K562 (cell line): ENCODE data around the gene HLA-DPA1. TPM values are rescaled to one million over a fixed set of nuclear protein-coding genes. Genes with fewer than 3 reads are reported as not detected.

Experiments used
- ATAC-seq: fragments of 200-7000 bp; cut with Tn5 transposase; 3 replicates; pipeline ENCODE4 v1.9.1; 2020; ENCODE audit warnings: moderate library complexity
- BruUV-seq: library from RNA; stranded (reverse); fragments of 400-500 nt; replicated peaks from 2 replicates; lab custom pipeline; 2021; lab: Mats Ljungman, UMichigan
- CTCF ChIA-PET: fragments of 300-600 bp; formaldehyde crosslinking; extraction: SDS; loops from one replicate; lab custom pipeline; 2021; ENCODE audit warnings: low intra/inter-chr PET ratio; lab: Yijun Ruan, JAX
- POLR2A ChIA-PET: fragments of 300-600, 350-650 bp; sonication (Branson Sonifier 250); formaldehyde crosslinking; extraction: SDS; loops from one replicate; lab custom pipeline; 2021; ENCODE audit warnings: antibody characterized with exemption, inconsistent platforms; lab: Yijun Ruan, JAX
- DNase-seq, 4 experiments: peaks; one replicate each; pipeline versions ENCODE4 v3.0.0 to v3.0.0-alpha.2; 2011 to 2018; ENCODE audit warnings: low spot score in 3 of 4, mixed read lengths in 3 of 4; ENCODE audit errors: extremely low read depth in 1 of 4
- FAIRE-seq: peaks from 2 replicates; lab custom pipeline; 2011; peaks lifted over from hg19 to GRCh38; lab: Jason Lieb, UNC
- H2AFZ ChIP-seq: 2 replicates; pipeline ENCODE4 v1.6.0; 2011; ENCODE audit warnings: low read depth, low read length, control low read depth, inconsistent platforms
- H3K27ac ChIP-seq: fragments of 200-600 bp; 3 replicates; pipeline ENCODE4 v1.8.0; 2011; ENCODE audit warnings: low read depth, mild to moderate bottlenecking, control low read depth, inconsistent platforms, low read length, moderate library complexity, mixed read lengths; ENCODE audit errors: extremely low read depth
- H3K27me3 ChIP-seq, 2 experiments: fragments of 300-600 bp in 1 of 2; 2 replicates in 1 of 2; 3 replicates in 1 of 2; pipeline versions ENCODE4 v1.6.0 to v1.8.0; 2011; ENCODE audit warnings: inconsistent platforms in 2 of 2, low read length in 2 of 2, mild to moderate bottlenecking in 1 of 2, mixed read lengths in 1 of 2, moderate library complexity in 1 of 2; ENCODE audit not compliant: control insufficient read depth in 2 of 2, insufficient read depth in 2 of 2
- H3K36me3 ChIP-seq: fragments of 300-600 bp; 3 replicates; pipeline ENCODE4 v1.8.0; 2011; ENCODE audit warnings: mild to moderate bottlenecking, low read length, inconsistent platforms; ENCODE audit not compliant: control insufficient read depth, insufficient read depth
- H3K4me1 ChIP-seq, 2 experiments: fragments of 200-600 bp in 1 of 2; replicated peaks in 1 of 2; 2 replicates in 1 of 2; 3 replicates in 1 of 2; pipeline versions ENCODE4 v1.5.1 to v1.8.0; 2011; ENCODE audit warnings: inconsistent platforms in 2 of 2, low read length in 2 of 2, mild to moderate bottlenecking in 1 of 2, mixed read lengths in 1 of 2, moderate library complexity in 1 of 2; ENCODE audit not compliant: control insufficient read depth in 2 of 2, insufficient read depth in 2 of 2
- H3K4me2 ChIP-seq: 2 replicates; pipeline ENCODE4 v1.6.1; 2011; ENCODE audit warnings: low read length, control low read depth, inconsistent platforms, mixed read lengths; ENCODE audit not compliant: insufficient read depth
- H3K4me3 ChIP-seq: fragments of 200-600 bp; sonication (generic), shearing (Covaris generic); 2 replicates; pipeline ENCODE4 v1.5.1; 2016; ENCODE audit warnings: control low read depth, inconsistent platforms
- H3K79me2 ChIP-seq: fragments of 200-600 bp; 3 replicates; pipeline ENCODE4 v1.8.0; 2011; ENCODE audit warnings: low read length, inconsistent platforms; ENCODE audit not compliant: control insufficient read depth, insufficient read depth
- H3K9ac ChIP-seq, 2 experiments: 2 replicates each; pipeline versions ENCODE4 v1.6.0 to v1.6.1; 2011; ENCODE audit warnings: low read depth in 2 of 2, low read length in 2 of 2, control low read depth in 1 of 2, inconsistent platforms in 1 of 2, mild to moderate bottlenecking in 1 of 2, mixed read lengths in 1 of 2; ENCODE audit not compliant: insufficient read depth in 1 of 2
- H3K9me1 ChIP-seq: one replicate; pipeline ENCODE4 v1.6.0; 2011; ENCODE audit warnings: inconsistent platforms, mild to moderate bottlenecking, low read length, moderate library complexity; ENCODE audit not compliant: control insufficient read depth, insufficient read depth
- H3K9me3 ChIP-seq: replicated peaks from 2 replicates; pipeline ENCODE4 v1.5.1; 2011; ENCODE audit warnings: low read depth, low read length, inconsistent platforms; ENCODE audit not compliant: control insufficient read depth, insufficient read depth
- H4K20me1 ChIP-seq: replicated peaks from 2 replicates; pipeline ENCODE4 v1.6.1; 2011; ENCODE audit warnings: low read length, inconsistent platforms, mixed read lengths; ENCODE audit not compliant: control insufficient read depth, insufficient read depth
- ATF1 ChIP-seq, 2 experiments: fragments of 450-650 bp in 1 of 2; IDR thresholded peaks; 2 replicates each; pipeline ENCODE4 v1.6.1; 2016; ENCODE audit warnings: missing compliant biosample characterization in 1 of 2, missing genetic modification characterization in 1 of 2
- RFX5 ChIP-seq: IDR thresholded peaks from 2 replicates; pipeline ENCODE4 v1.6.1; 2011; ENCODE audit warnings: low read depth, mild to moderate bottlenecking, improper control_type of control experiment, low read length
- SRSF3 ChIP-seq: fragments of 200-400 bp; formaldehyde crosslinking; IDR thresholded peaks from 2 replicates; pipeline ENCODE4 v1.6.1; 2016; ENCODE audit warnings: mild to moderate bottlenecking, low read length, moderate library complexity; ENCODE audit not compliant: insufficient read depth
- YY1 ChIP-seq, 3 experiments: IDR thresholded peaks; 2 replicates each; pipeline ENCODE4 v1.6.1; 2011; ENCODE audit warnings: low read length in 2 of 3, mild to moderate bottlenecking in 2 of 3, moderate library complexity in 2 of 3, borderline replicate concordance in 1 of 3, control low read depth in 1 of 3, low read depth in 1 of 3; ENCODE audit not compliant: insufficient read depth in 3 of 3, insufficient replicate concordance in 2 of 3, control insufficient read depth in 1 of 3, insufficient read length in 1 of 3; ENCODE audit errors: extremely low read depth in 1 of 3
- WGBS: fragments of 100-300 bp; shearing (Covaris generic); methylation state at CpG from one replicate; pipeline ENCODE4 v1.1.6; 2016; ENCODE audit warnings: low coverage, mixed read lengths; ENCODE audit not compliant: insufficient coverage; ENCODE audit errors: missing lambda C conversion rate; 5-methylcytosine and 5-hydroxymethylcytosine counted together
- in situ Hi-C: fragments of 300-500 bp; cut with MboI; formaldehyde crosslinking; loops from 4 replicates; pipeline ENCODE4 v1.15.0; 2018; ENCODE audit warnings: inconsistent platforms, mixed read lengths
- intact Hi-C: fragments of 100-400 bp; cut with micrococcal nuclease; formaldehyde crosslinking; loops from 2 replicates; pipeline ENCODE4 v1.14.2; 2022
- polyA plus RNA-seq, 8 experiments: library from polyadenylated mRNA; depleted of rRNA in 4 of 8; stranded (reverse) in 5 of 8; unstranded in 3 of 8; fragments of >200 nt; fragmentation: Nextera tagmentation in 2 of 8; fragmentation: Illumina TruSeq in 1 of 8; extraction: Ambion mirVana in 2 of 8; extraction: Trizol in 1 of 8; gene quantifications; 2 replicates each; pipeline versions ENCODE4 v1.2.1 to v1.2.3, GENCODE V29; 2011 to 2014; ENCODE audit warnings: inconsistent platforms in 1 of 8, missing spikeins in 1 of 8
- total RNA-seq, 7 experiments: library from RNA; depleted of rRNA in 6 of 7; stranded (reverse); fragments of >200 nt in 6 of 7; fragmentation: Illumina TruSeq in 2 of 7; extraction: Trizol in 2 of 7; gene quantifications; 2 replicates each; pipeline versions ENCODE4 v1.2.1 to v1.2.3, GENCODE V29; 2011 to 2021; ENCODE audit warnings: low replicate concordance in 1 of 7
- TF ChIP-seq, protein P1 (sequence below): fragments of 450-650 bp; formaldehyde crosslinking; IDR thresholded peaks from 2 replicates; pipeline ENCODE4 v1.4.0; 2020; ENCODE audit warnings: mild to moderate bottlenecking, moderate library complexity

Gene HLA-DPA1
- total and polyA plus RNA-seq, 9 of the 15 experiments (the other 6 are each of a cell fraction or from before 2014, with no cell fraction given) = 0.23 to 0.93 (median 0.55) TPM

DNA sequence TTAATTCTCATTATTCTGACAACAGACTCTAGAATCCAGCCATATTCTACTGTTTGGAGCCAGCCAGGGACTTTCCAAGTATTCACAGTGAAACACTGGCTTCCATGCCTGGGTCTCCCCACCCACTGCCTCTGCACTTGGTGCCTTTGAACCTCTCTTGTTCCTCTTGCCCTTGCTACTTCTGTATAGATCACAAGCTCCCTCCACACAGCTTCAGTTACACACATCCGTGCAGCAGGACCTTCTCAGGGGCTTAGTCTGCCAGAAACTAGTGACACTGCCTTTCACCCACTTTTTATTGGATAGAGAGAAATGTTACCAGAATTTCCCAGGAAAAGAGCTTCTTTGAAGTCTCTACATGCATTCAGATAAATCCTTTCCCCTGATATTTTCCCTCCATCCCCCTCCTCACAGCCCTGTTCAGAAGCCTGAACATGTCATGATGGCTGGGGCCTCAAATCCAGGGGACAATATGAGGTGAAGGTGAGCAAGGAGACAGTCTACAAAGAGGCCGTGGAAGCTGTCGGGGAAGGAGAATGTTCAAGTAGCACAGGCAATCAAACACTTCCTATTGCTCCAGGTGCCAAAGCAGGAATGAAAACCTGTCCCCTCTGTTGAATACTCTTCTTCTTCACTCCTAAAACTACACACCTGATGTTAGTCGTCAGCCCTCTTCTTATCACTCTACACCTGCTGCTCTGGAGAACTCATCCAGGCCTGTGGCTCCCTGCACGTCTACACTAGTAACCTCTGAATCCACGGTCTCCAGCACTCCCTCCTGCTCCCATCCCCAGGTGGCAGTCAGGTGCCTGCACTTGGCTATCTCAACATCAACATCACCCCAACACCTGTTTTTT, 43.9 kb downstream of the HLA-DPA1 start:
- TF ChIP-seq SRSF3 = no peak
- peak; percentile 93 for TF ChIP-seq RFX5
- TF ChIP-seq YY1 (IDR thresholded peaks at IDR 0.05; ENCODE audit: borderline replicate concordance in 1 of 3, control insufficient read depth in 1 of 3, extremely low read depth in 1 of 3, insufficient read depth in 3 of 3, insufficient read length in 1 of 3, insufficient replicate concordance in 2 of 3, low read depth in 1 of 3, low read length in 2 of 3) = peak in 1 of 3 experiments; percentile 7
- no peak for TF ChIP-seq ATF1 (CRISPR knock-in tag; IDR thresholded peaks at IDR 0.05)
- 0 out of 2 replicates have a peak, but pooled peaks have one; percentile 26 for TF ChIP-seq ATF1 (tag; IDR thresholded peaks at IDR 0.05)
- TF ChIP-seq, protein P1, sequence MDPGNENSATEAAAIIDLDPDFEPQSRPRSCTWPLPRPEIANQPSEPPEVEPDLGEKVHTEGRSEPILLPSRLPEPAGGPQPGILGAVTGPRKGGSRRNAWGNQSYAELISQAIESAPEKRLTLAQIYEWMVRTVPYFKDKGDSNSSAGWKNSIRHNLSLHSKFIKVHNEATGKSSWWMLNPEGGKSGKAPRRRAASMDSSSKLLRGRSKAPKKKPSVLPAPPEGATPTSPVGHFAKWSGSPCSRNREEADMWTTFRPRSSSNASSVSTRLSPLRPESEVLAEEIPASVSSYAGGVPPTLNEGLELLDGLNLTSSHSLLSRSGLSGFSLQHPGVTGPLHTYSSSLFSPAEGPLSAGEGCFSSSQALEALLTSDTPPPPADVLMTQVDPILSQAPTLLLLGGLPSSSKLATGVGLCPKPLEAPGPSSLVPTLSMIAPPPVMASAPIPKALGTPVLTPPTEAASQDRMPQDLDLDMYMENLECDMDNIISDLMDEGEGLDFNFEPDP (CRISPR knock-in tag) = no peak
- Histone ChIP-seq H4K20me1 (no peaks in the 10 kb centered on the region), H2AFZ (no peak overlapping the region), H3K36me3 (no peaks in the 10 kb centered on the region), H3K27me3 (no peaks in the 10 kb centered on the region; a peak in 1 of 5 replicates), H3K9ac (no peak overlapping the region), H3K4me3 (no peak overlapping the region), H3K4me2 (no peak overlapping the region), H3K4me1 (no peaks in the 10 kb centered on the region), H3K27ac (no peak overlapping the region), H3K9me3 (no peaks in the 10 kb centered on the region), H3K9me1 (no peaks in the 10 kb centered on the region), H3K79me2 (no peaks in the 10 kb centered on the region)
- FAIRE-seq (no peak), DNase-seq (no peak), ATAC-seq (no peak)
- CTCF ChIA-PET = no interaction called here
- intact Hi-C loops (no loop called here), in situ Hi-C loops (no loop called here)
- POLR2A ChIA-PET = interaction anchor here (0.7 to 0.8 kb wide), 2 partner anchors 11 to 197 kb away, joined by 3 read pairs; no protein-coding TSS in a partner anchor
- 1% methylated on average over 6 of the region's 6 CpGs for WGBS
- no TSS peak for BruUV-seq
